Uterus (tissue), 4 donors: Measurements from ENCODE around the gene CPLX1. TPM values are rescaled to one million over a fixed set of nuclear protein-coding genes. Genes with fewer than 3 reads are reported as not detected.
A peak's percentile ranks its signal among the peaks of the same experiment; 100 is the strongest.

ENCODE experiments used
- DNase-seq, 2 donors: peaks; one replicate each; pipeline ENCODE4 v3.0.0-alpha.2; 2019 to 2020
- H3K27ac ChIP-seq, 2 donors: fragments of 200-600 bp; sonication (generic); 1 replicate in 1 of 2; 2 replicates in 1 of 2; pipeline ENCODE4 v1.5.1; 2016 to 2018
- H3K27me3 ChIP-seq, 2 donors: fragments of 200-600 bp; sonication (generic); one replicate each; pipeline ENCODE4 v1.5.1; 2018 to 2019; ENCODE audit warnings: control low read depth in 1 of 2
- H3K36me3 ChIP-seq, 2 donors: fragments of 200-600 bp; sonication (generic); one replicate each; pipeline ENCODE4 v1.5.1; 2019; ENCODE audit warnings: control low read depth in 1 of 2
- H3K4me1 ChIP-seq, 2 donors: fragments of 200-600 bp; sonication (generic); one replicate each; pipeline ENCODE4 v1.5.1; 2018 to 2019; ENCODE audit warnings: control low read depth in 1 of 2
- H3K4me3 ChIP-seq, 2 donors: fragments of 200-600 bp; sonication (generic); 1 replicate in 1 of 2; 2 replicates in 1 of 2; pipeline ENCODE4 v1.5.1; 2018 to 2019; ENCODE audit warnings: mild to moderate bottlenecking in 1 of 2
- H3K9me3 ChIP-seq, 2 donors: fragments of 200-600 bp; sonication (generic); one replicate each; pipeline ENCODE4 v1.5.1; 2019; ENCODE audit warnings: control low read depth in 1 of 2
- POLR2A ChIP-seq, 2 donors: fragments of 450-650 bp; IDR thresholded peaks; one replicate each; pipeline ENCODE4 v1.6.1; 2016; ENCODE audit warnings: antibody characterized with exemption in 2 of 2, mild to moderate bottlenecking in 1 of 2, moderate library complexity in 1 of 2
- intact Hi-C: fragments of 100-400 bp; cut with DNase I; formaldehyde crosslinking; loops from one replicate; pipeline ENCODE4 v1.15.1; 2023; ENCODE audit warnings: low total_unique reads
- total RNA-seq, 4 donors: library from RNA; depleted of rRNA in 3 of 4; stranded (reverse); fragments of >200 nt in 3 of 4; gene quantifications; one replicate each; pipeline versions ENCODE4 v1.1.0 to v1.2.4, GENCODE V29; 2014 to 2023
- TF ChIP-seq, protein P1 (sequence below), 4 experiments: fragments of 200-600 bp in 2 of 4; fragments of 450-650 bp in 2 of 4; sonication (generic) in 2 of 4; IDR thresholded peaks; one replicate each; pipeline ENCODE4 v1.5.1; 2016 to 2019; ENCODE audit warnings: antibody characterized with exemption in 4 of 4, mild to moderate bottlenecking in 2 of 4, moderate library complexity in 1 of 4
- donor health status: DM: yes; HTN: yes; CAD: no.

CPLX1 gene
- total RNA-seq, 4 donors from 2014 or later: 0.14 to 15.1 (median 2.0) TPM

DNA sequence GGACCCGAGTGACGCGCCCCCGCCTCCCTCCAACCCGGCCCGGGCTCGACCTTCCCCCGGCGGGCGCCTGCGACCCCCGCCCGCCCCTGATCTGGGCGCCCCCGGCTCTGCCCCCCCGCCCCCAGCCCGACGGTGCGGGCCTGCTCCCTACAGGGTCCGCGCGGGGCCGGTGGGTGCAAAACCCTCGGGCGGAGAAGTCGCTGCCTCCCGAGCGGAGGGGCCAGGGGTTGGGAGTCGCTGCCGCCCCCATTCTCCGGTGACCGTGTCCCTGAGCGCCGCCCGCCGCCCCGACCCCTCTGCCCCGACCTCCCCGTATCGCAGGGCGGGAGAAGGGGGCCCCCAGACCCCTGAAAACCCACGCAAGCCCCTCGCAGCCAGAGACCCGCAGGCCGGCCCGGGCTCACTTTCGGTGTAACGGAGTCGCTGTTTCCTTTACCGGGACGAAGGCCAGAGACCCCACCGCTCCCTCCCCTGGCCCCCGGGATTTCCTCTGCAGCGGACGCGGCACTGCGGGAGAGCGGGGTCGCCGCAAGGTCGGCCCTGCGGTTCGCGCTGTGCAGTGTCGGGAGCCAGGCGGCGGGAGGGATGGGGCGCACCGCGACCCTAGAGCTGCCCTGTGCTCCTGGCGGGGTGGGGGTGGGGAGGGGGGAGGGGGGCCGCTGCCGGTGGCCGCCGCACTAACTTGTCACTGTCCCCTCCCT, 729 bp upstream of the CPLX1 start:
- Histone ChIP-seq H3K9me3 (no peaks in the 10 kb centered on the region), H3K36me3 (no peaks in the 10 kb centered on the region), H3K4me3 (no peak overlapping the region), H3K4me1 (peaks cover 0 to 12% of the 10 kb centered on the region in 2 donors), H3K27me3 (peaks cover 17 to 25% of the 10 kb centered on the region in 2 donors), H3K27ac (no peak overlapping the region)
- no peak for DNase-seq
- intact Hi-C loops: no loop called here
- TF ChIP-seq, protein P1, sequence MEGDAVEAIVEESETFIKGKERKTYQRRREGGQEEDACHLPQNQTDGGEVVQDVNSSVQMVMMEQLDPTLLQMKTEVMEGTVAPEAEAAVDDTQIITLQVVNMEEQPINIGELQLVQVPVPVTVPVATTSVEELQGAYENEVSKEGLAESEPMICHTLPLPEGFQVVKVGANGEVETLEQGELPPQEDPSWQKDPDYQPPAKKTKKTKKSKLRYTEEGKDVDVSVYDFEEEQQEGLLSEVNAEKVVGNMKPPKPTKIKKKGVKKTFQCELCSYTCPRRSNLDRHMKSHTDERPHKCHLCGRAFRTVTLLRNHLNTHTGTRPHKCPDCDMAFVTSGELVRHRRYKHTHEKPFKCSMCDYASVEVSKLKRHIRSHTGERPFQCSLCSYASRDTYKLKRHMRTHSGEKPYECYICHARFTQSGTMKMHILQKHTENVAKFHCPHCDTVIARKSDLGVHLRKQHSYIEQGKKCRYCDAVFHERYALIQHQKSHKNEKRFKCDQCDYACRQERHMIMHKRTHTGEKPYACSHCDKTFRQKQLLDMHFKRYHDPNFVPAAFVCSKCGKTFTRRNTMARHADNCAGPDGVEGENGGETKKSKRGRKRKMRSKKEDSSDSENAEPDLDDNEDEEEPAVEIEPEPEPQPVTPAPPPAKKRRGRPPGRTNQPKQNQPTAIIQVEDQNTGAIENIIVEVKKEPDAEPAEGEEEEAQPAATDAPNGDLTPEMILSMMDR (IDR thresholded peaks at IDR 0.05): no peak
- TF ChIP-seq POLR2A (IDR thresholded peaks at IDR 0.05): no peak

DNA sequence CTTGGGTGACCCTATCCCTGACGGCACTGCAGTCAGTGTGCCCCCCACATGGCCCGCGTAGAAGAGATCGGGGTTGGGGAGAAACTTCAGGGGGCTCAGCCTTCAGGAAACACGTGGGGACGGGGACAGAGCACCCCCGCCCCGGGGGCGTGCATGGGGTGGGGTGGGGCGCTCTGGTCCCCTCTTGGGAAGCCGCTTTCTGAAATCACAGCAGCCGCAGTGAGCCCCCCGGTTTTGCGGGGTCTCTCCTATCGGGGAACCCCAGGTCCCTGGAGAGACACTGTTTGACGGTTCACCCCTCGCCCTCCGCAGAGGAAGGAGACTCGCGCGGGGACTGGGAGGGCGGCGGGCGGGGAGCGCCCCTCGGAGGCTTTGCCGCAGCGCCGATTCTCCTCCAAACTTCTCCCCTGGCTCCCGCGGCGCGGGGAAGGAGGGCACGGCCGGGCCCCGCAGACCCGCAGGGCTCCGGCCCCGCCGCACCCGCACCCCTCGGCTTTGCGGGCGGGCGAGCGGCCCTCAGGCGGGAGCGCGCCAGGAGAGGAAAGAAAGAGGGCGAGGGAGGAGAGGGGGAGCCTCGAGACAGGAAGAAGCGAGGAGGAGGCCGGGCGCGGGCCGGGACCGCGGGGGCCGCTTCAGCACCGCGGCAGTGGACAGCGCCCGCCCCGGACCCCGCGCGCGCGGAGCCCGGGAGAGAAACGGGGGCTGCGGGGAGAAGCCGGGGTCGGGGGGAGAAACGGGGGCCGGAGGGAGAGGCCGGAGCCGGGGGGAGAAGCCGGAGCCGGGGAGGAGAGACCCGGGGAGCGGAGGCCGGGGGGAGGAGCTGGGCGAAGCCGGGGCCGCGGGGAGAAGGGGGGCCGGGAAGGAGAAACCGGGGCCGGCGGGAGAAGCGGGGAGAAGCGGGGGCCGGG, 612 bp downstream of the CPLX1 start:
- H3K9me3 ChIP-seq: no peaks in the 10 kb centered on the region
- DNase-seq: no peak
- H3K36me3 ChIP-seq: no peaks in the 10 kb centered on the region
- no peak overlapping the region for H3K27ac ChIP-seq
- peaks cover 0 to 12% of the 10 kb centered on the region in 2 donors for H3K4me1 ChIP-seq
- H3K27me3 ChIP-seq: peaks cover 17 to 25% of the 10 kb centered on the region in 2 donors
- intact Hi-C loops: no loop called here
- peak overlapping the region in 1 of 2 donors; percentile 18 for H3K4me3 ChIP-seq
- TF ChIP-seq POLR2A (IDR thresholded peaks at IDR 0.05): no peak
- TF ChIP-seq, protein P1 (IDR thresholded peaks at IDR 0.05): no peak

DNA sequence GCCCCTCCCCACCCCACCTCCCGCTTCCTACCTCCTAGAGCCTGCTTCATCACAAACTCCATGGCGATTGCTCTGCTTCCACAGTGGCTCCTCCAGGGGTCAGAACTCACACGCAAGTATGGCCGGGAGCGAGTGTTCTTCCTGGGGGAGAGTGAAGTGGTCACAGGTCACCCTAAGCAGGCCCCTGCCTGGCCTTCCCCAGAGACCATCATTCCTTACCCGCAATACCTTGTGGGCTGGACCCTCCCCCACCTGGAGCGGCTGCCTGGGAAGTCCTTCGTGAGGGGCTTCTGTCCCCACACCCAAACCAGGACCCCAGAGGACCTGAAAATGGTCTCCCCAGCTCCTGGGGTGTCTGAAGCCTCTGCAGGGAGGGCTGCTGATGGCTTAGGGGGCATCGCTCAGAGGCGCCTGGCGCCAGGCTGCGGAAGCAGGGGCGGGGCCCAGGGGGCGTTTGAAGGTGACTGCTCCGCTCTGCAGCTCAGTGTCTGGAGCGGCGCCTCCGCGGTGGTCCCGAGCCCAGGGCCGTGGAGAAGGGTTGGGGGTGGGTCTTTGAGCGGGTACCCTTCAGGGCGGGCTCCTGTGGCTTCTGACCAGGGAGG, 1.4 kb downstream of the CPLX1 start:
- Histone ChIP-seq H3K36me3 (no peaks in the 10 kb centered on the region), H3K4me1 (peaks cover 0 to 12% of the 10 kb centered on the region in 2 donors), H3K27me3 (peaks cover 17 to 25% of the 10 kb centered on the region in 2 donors), H3K27ac (no peak overlapping the region), H3K4me3 (no peak overlapping the region), H3K9me3 (no peaks in the 10 kb centered on the region)
- intact Hi-C loops: no loop called here
- no peak for TF ChIP-seq POLR2A (IDR thresholded peaks at IDR 0.05)
- TF ChIP-seq, protein P1 (IDR thresholded peaks at IDR 0.05): no peak
- no peak for DNase-seq

DNA sequence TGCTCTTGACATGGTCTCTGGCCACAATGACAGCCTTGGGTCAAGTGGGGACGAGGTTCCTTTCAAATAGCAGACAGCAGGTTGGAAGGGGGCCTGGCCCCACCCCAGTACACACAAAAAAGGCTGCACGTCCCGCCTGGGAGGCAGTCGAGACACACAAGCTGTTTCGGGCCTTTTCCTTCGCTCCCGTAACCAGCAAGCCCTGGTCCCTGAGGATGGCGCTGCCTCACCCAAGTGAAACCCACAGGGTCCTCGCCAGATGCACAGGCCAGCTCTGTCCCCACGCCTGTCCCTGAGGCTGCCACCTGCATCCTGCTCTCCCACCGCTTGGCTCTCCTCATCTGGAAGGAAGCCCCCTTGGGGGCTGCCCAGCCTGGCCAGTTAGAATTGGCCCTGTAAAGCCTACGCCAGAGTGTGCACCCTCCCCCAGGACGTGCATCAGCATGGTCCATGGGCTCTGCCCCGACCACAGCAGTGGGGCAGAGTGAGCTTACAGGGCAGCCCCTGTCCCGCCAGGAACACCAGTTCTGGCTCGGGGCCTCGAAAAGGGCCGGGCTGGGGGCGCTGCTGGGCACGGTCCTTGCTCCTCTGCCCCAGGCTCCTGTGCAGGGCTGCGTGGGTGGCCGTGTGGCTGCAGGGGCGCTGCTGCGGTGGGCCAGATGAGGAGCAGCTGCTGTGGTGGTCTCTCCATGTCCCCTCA, 2.0 kb downstream of the CPLX1 start:
- Histone ChIP-seq H3K4me3 (no peak overlapping the region), H3K36me3 (no peaks in the 10 kb centered on the region), H3K27me3 (peaks cover 17 to 25% of the 10 kb centered on the region in 2 donors), H3K4me1 (peaks cover 0 to 12% of the 10 kb centered on the region in 2 donors), H3K27ac (no peak overlapping the region), H3K9me3 (no peaks in the 10 kb centered on the region)
- intact Hi-C loops: no loop called here
- no peak for DNase-seq
- no peak for TF ChIP-seq POLR2A (IDR thresholded peaks at IDR 0.05)
- TF ChIP-seq, protein P1 (IDR thresholded peaks at IDR 0.05): no peak
